ENCODE measurements around the gene FGD1. TPM values are rescaled to one million over a fixed set of nuclear protein-coding genes. Genes with fewer than 3 reads are reported as not detected.

FGD1 gene
- total and polyA plus RNA-seq, 2 of the 13 experiments (the other 11 are each of a cell fraction or from before 2014, with no cell fraction given): 0.36 to 0.62 TPM

- Histone ChIP-seq H2AFZ (ENCODE audit: low read length) (no peak overlapping the region), H3K27ac (ENCODE audit: extremely low read length, insufficient read depth, low read length) (no peak overlapping the region), H4K20me1 (ENCODE audit: insufficient read depth, low read length) (no peaks in the 10 kb centered on the region), H3K79me2 (ENCODE audit: insufficient read depth, low read length) (no peaks in the 10 kb centered on the region), H3K9ac (ENCODE audit: insufficient read depth, low read depth, low read length) (no peak overlapping the region), H3K4me1 (ENCODE audit: insufficient read depth, low read length) (peaks cover 15% of the 10 kb centered on the region; the same call in 1 of the 2 replicates), H3K4me3 (replicated peaks in 1 of 3; ENCODE audit: insufficient read depth in 1 of 3, low read depth in 2 of 3, low read length in 3 of 3) (no peak overlapping the region), H3K36me3 (replicated peaks in 1 of 2; ENCODE audit: control insufficient read depth in 1 of 2, insufficient read depth in 2 of 2, low read length in 2 of 2) (no peaks in the 10 kb centered on the region), H3K27me3 (ENCODE audit: control insufficient read depth in 1 of 2, insufficient read depth in 2 of 2, low read length in 2 of 2) (no peaks in the 10 kb centered on the region), H3K4me2 (ENCODE audit: low read depth, low read length) (no peak overlapping the region), H3K9me3 (ENCODE audit: low read length) (no peaks in the 10 kb centered on the region)
- ChIA-PET POLR2A (no interaction called here), CTCF (ENCODE audit: low intra/inter-chr PET ratio, low total read pairs) (no interaction called here)
- FAIRE-seq (no peak), ATAC-seq (no peak), DNase-seq (ENCODE audit: low spot score) (no peak)
- WGBS (ENCODE audit: low lambda C conversion rate): 10% methylated on average over 2 of the region's 2 CpGs
- no TSS peak for BruUV-seq (replicated peaks)
- intact Hi-C loops (cut with micrococcal nuclease; ENCODE audit: unreplicated experiment) (no loop called here), in situ Hi-C loops (cut with HindIII; ENCODE audit: extremely low pct_ligation_motif_present, low pct_unique_long_range_greater_than_20kb) (no loop called here)
- TF ChIP-seq CREB1 (IDR thresholded peaks at IDR 0.05) (peak; percentile 8; the same call in 1 of the 2 replicates), CREB1 (CRISPR knock-in tag; IDR thresholded peaks at IDR 0.05) (no peak), ZSCAN30 (CRISPR knock-in tag; IDR thresholded peaks at IDR 0.05) (no peak), ATF7 (IDR thresholded peaks at IDR 0.05) (peak; percentile 46), ATF7 (CRISPR knock-in tag; IDR thresholded peaks at IDR 0.05) (no peak)
Observed at GRCh38 chrX:54416965-54417364, 79.1 kb downstream of the FGD1 start.

- Histone ChIP-seq H3K4me2 (ENCODE audit: low read depth, low read length) (no peak overlapping the region), H3K36me3 (replicated peaks in 1 of 2; ENCODE audit: control insufficient read depth in 1 of 2, insufficient read depth in 2 of 2, low read length in 2 of 2) (no peaks in the 10 kb centered on the region), H3K27ac (ENCODE audit: extremely low read length, insufficient read depth, low read length) (no peak overlapping the region), H3K27me3 (ENCODE audit: control insufficient read depth in 1 of 2, insufficient read depth in 2 of 2, low read length in 2 of 2) (no peaks in the 10 kb centered on the region), H3K79me2 (ENCODE audit: insufficient read depth, low read length) (no peaks in the 10 kb centered on the region), H3K4me3 (replicated peaks in 1 of 3; ENCODE audit: insufficient read depth in 1 of 3, low read depth in 2 of 3, low read length in 3 of 3) (no peak overlapping the region), H3K9ac (ENCODE audit: insufficient read depth, low read depth, low read length) (no peak overlapping the region), H4K20me1 (ENCODE audit: insufficient read depth, low read length) (no peaks in the 10 kb centered on the region), H2AFZ (ENCODE audit: low read length) (no peak overlapping the region), H3K9me3 (ENCODE audit: low read length) (no peaks in the 10 kb centered on the region), H3K4me1 (ENCODE audit: insufficient read depth, low read length) (peaks cover 15% of the 10 kb centered on the region; the same call in 1 of the 2 replicates)
- in situ Hi-C loops (cut with HindIII; ENCODE audit: extremely low pct_ligation_motif_present, low pct_unique_long_range_greater_than_20kb) (no loop called here), intact Hi-C loops (cut with micrococcal nuclease; ENCODE audit: unreplicated experiment) (no loop called here)
- WGBS (ENCODE audit: low lambda C conversion rate): 31% methylated on average over 12 of the region's 13 CpGs
- BruUV-seq (replicated peaks): no TSS peak
- ATAC-seq (no peak), DNase-seq (ENCODE audit: low spot score) (no peak), FAIRE-seq (no peak)
- ChIA-PET CTCF (ENCODE audit: low intra/inter-chr PET ratio, low total read pairs) (no interaction called here), POLR2A (no interaction called here)
- no peak for TF ChIP-seq GMEB1 (CRISPR knock-in tag; IDR thresholded peaks at IDR 0.05; ENCODE audit: borderline replicate concordance)
- TF ChIP-seq ZMAT5 (CRISPR knock-in tag; IDR thresholded peaks at IDR 0.05; ENCODE audit: borderline replicate concordance, low read depth): no peak
- no peak for TF ChIP-seq CHCHD3 (CRISPR knock-in tag; IDR thresholded peaks at IDR 0.05)
- TF ChIP-seq ZFP37 (CRISPR knock-in tag; IDR thresholded peaks at IDR 0.05; ENCODE audit: borderline replicate concordance): no peak
- TF ChIP-seq RNF2 (conservative IDR thresholded peaks at IDR 0.05; ENCODE audit: low read depth): no peak
- no peak for TF ChIP-seq TCF7 (IDR thresholded peaks at IDR 0.05; ENCODE audit: low read depth)
- no peak for TF ChIP-seq ETS1 (CRISPR knock-in tag; IDR thresholded peaks at IDR 0.05)
- TF ChIP-seq SIN3A (IDR thresholded peaks at IDR 0.05; ENCODE audit: borderline replicate concordance, low read depth, low read length): no peak
- no peak for TF ChIP-seq SETDB1 (CRISPR knock-in tag; IDR thresholded peaks at IDR 0.05; ENCODE audit: borderline replicate concordance)
- no peak for TF ChIP-seq ZFP1 (CRISPR knock-in tag; IDR thresholded peaks at IDR 0.05)
Observed at GRCh38 chrX:54415534-54416350, 80.3 kb downstream of the FGD1 start.

Measured in HepG2 (cell line).